COLO829 (cell line): ENCODE measurements around the gene AGPAT4.
"Not testable (repeated sequence)": the region's sequence is repeated elsewhere in the genome, so short reads cannot be mapped to it uniquely, and the experiment has no call there.

Experiments
- DNase-seq: peaks from one replicate; pipeline ENCODE4 v3.0.0; 2012; ENCODE audit warnings: low spot score

The AGPAT4 gene

GRCh38 chr6:161138543-161139303 is 135.1 kb downstream of the AGPAT4 start:
- no peak for DNase-seq

DNA sequence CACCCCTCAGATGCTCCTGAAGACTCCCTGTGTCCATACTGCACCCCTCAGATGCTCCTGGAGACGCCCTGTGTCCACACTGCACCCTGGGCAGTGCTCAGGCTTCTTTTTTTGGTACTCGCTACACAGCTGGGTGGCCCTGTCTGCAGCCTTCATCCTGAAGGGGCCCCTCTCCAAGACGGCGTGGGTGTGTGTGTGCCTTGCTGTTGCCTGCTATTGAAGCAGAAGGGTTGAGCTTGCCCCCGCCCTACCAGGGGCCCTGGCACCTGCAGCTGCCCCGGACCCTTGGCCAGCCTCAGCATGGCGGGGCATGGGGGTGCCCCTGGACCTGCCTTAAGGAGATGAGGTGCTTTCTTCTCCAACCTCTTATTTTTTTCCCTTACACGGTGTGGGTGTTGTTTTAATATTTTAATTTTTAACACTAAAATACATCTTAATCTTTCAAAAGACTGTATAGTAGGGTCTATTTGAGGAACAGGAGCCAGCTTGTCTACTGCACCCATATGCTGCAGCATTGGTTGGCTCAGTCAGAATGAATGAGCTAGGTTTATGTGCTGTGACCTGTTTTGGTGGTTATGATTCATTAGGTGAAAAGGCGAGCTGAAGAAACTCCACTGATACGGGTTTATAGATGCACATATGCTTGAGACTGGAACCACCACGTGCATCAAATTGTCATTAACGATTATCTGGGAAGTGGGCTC is 135.9 kb downstream of the AGPAT4 start:
- no peak for DNase-seq

DNA sequence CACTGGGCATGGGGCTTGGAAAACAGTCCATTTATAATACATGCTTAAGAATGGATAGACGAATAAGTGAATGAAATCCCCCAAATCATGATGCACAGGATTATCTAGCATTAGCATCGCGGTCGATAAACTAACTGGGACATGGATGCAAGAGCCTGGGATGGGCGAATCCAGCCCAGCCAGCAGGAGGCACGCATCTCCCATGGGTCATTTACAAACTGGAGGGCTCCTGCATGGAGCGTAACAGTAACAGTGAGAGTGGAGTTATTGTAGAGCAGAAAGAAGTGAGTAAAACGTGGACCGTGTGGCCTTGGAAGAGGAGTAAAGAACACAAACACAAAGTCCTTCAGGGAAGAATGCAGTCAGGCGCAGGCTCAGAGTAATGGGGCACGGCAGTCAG is 136.5 kb downstream of the AGPAT4 start:
- no peak for DNase-seq

DNA sequence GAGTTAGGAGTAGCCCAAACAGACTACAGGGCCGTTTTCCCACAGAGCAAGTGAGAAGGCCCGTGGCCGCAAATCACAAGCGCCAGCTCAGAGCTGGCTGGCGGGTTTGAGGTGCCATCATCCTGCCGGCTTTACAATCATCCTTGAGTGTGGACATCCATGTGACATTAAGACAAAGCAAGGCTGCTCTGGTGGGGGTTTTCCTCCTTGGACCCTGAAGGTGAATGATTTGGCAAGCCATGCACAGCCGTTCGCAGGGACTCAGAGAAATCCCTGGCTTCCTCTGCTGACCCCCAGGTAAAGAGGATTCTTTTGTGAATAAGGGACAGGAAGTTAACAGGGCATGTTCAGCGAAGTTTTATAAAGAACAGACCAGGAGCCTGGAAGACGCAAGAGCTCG is 137.2 kb downstream of the AGPAT4 start:
- DNase-seq = no peak

- no peak for DNase-seq
These were observed 137.9 kb downstream of the AGPAT4 start for GRCh38 chr6:161135695-161136591.

GRCh38 chr6:161134550-161135298 is 139.1 kb downstream of the AGPAT4 start:
- DNase-seq = no peak

GRCh38 chr6:161133963-161134362 is 139.9 kb downstream of the AGPAT4 start:
- DNase-seq = no peak

DNA sequence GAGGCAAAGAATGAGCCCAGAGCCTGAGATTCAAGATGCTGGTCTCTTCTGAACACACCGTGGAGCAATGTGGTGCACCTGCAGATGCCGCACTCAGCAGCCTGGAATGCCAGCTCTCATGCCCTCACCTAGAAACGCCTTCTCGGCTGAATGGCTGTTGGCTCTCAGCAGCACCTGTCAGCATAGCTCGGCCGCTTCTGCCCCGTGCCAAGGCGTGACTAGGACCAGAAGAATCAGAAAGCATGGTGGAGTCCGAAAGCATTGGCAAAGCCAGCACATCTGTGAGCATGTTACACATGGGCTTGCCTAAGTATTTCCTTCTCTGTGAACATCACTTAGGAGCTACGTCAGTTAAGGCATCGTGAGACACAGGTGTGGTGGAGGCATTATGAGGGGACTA is 141.5 kb downstream of the AGPAT4 start:
- DNase-seq = no peak

DNA sequence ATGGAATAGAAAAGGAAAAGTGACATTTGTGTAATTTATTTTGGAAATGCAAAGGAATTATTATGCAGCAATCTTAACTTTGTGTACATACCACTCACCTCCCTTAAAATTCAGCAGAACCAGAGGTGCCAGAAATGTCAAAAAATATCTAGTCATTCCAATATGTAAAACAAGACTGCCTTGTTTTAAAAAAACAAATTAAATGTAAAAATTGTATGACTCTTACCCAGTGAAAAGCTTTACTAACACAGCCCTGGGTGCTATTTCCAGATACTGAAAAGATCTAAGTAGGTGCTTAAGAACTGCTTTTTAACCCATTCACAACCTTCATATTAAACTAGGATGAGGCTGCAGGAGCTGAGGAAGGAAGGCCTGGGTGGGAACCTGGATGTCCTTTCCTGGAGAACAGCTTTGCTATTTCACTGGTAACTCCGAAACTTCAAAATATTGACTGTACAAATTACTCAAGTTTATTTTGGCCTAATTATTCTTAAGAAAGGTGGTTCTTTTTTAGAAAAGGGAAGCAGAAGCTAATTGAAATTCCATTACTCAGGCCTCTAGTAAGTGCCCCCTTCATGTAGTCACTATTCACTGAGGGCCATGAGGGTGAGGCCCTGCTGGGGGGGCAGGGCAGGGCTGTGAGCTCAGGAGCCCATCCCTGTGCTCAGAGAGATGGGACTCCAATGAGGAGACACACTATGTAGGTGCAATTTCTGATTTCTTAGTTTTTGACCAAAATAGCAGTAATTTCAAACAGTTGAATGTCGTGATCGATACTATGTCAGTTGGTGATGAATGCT is 142.7 kb downstream of the AGPAT4 start:
- DNase-seq = no peak

DNA sequence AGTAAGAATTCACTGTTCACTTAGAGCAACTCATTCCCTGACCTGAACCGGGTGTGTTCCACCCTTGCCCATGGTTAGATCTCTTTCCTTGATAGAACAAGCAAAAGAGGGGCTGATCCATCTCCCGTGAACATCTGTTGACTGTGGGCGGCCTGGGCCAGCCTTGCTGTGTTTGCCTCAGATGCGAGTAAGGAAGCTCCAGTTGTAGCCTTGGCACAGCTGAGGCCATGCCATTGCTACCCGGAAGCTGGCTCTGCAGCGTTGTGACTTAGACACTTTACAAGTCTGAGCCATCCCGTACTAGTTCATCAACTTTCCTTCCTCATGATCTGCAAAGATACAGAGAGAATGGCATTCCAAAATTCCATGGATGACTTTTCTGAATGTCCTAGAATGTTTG is 143.3 kb downstream of the AGPAT4 start:
- no peak for DNase-seq

DNA sequence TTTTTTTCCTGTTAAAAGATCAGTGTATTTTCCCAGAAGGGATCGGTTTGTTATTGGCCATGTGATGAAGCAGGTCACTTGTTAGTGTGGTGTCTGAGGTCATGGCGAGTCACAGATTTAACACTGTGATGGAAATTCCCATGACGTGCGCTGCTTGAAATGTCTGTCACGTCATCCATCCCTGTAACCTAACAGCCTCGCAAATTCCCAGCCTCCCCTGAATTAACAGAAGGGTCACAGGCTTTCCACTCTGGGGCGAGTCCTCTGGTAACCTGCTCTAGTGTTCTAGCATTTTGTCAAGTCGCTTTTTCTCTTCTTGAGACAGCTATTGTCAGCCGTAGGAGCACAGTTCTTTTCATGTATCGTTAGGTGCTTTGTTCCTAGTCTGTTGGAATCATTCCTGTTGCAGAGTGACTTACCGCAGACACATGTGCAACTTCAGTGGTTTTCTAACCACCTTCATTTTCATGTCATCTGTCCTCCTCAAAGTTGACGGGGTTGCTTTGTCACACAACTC is 145.1 kb downstream of the AGPAT4 start:
- no peak for DNase-seq

DNA sequence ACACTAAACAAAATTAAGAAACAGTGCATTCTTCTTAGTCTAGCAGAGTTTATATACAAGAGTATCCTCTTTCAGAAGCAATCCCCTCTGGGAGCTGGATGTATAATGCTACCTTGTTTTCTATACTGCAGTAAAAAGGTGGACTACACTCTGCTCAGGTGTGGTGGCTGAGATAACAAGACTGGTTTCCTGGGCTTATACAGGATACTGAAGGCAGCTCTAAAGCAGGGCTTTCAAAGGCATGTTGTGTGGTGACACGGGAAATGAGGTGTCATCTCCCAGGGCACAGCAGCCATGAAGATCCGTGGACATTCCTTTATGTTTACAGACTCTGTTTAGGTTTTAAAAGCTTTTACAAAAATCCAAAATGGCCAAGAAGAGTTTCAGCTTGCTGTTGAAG is 145.6 kb downstream of the AGPAT4 start:
- no peak for DNase-seq

- DNase-seq = no peak
These were observed 146.7 kb downstream of the AGPAT4 start for GRCh38 chr6:161127071-161127740.

DNA sequence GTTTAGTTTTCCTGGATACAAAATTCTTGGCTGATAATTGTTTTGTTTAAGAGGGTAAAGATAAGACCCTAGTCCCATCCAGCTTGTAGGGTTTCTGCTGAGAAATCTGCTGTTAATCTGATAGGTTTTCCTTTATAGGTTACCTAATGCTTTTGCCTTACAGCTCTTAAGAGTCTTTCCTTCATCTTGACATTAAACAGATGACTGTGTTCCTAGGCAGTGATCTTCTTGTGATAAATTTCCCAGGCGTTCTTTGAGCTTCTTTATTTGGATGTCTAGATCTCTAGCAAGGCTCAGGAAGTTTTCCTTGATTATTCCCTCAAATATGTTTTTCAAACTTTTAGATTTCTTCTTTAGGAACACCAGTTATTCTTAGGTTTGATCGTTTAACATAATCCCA is 148.3 kb downstream of the AGPAT4 start:
- no peak for DNase-seq

- not testable (repeated sequence) for DNase-seq
These were observed 150.5 kb downstream of the AGPAT4 start for GRCh38 chr6:161123319-161123718.

DNA sequence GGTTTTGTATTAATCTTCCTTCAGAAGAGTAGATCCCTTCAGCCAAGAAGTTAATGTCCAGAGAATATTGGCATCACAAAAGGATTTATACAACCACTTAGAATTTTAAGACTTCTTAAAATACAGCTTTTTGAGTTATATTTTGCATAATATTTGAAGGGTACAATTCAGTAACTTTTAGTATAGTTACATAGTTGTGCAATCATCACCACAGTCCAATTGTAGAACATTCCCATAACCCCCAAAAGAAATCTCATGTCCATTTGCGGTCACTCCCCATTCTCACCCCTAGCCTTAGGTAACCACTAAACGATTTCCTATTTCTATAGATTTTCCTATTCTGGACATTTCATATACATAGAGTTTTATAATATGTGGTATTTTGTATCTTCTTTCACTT is 155.9 kb downstream of the AGPAT4 start:
- DNase-seq = no peak

DNA sequence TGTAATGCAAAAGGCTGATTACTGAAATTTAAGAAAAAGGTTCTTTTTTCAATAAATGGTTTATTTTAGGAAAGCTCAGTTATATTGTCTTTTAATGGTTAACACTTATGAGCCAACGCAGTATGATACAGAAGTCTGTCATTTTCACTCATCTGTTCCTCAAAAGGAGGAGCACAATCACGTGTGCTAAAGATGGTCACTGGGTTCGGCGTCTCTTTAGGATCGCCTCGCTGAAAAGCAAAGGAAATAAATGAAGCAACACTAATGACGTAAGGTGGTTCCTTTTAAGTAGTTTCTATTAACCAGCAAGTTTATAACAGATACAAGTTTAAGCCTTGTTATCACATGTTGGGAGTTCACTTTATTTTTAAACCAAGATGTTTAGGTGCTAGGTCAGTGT is 156.6 kb downstream of the AGPAT4 start:
- DNase-seq = no peak

DNA sequence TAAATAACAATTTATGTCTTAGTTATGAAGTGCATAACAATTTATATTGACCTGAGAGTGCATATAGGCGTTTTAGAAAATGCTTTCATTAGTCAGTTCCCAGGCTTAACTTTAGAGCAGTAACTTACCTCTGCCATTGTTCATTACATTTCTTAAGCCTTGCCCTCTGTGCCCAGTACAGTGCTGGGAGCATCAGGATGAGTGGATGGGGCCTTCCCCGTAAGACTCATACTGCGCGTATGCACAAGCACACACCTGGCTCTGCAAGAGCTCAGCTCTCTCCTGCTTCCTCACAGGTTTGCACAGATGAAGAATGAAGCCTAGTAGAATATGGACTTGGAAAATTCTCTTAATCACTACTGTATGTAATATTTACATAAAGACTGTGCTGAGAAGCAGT is 157.3 kb downstream of the AGPAT4 start:
- DNase-seq = no peak

- no peak for DNase-seq
These were observed 158.4 kb downstream of the AGPAT4 start for GRCh38 chr6:161115468-161115867.

GRCh38 chr6:161111261-161111660 is 162.6 kb downstream of the AGPAT4 start:
- DNase-seq = no peak
